IMR-90 (cell line): ENCODE results near the gene SURF4. TPM values are rescaled to one million over a fixed set of nuclear protein-coding genes. Genes with fewer than 3 reads are reported as not detected.

ENCODE experiments used
- ATAC-seq: fragments of 200-7000 bp; cut with Tn5 transposase; 2 replicates; pipeline ENCODE4 v1.9.1; 2020; ENCODE audit warnings: low read depth, mild to moderate bottlenecking, moderate library complexity
- BruUV-seq: library from RNA; stranded (reverse); fragments of 400-500 nt; replicated peaks from 2 replicates; lab custom pipeline; 2021; lab: Mats Ljungman, UMichigan
- CTCF ChIA-PET: fragments of 300-600 bp; formaldehyde crosslinking; extraction: SDS; loops from one replicate; lab custom pipeline; 2021; ENCODE audit warnings: antibody characterized with exemption; lab: Yijun Ruan, JAX
- POLR2A ChIA-PET: fragments of 300-600 bp; sonication (Branson Sonifier 250); formaldehyde crosslinking; loops from one replicate; lab custom pipeline; 2022; ENCODE audit warnings: antibody characterized with exemption; ENCODE audit not compliant: unreplicated experiment; lab: Charles Lee
- DNase-seq: peaks from one replicate; pipeline ENCODE4 v3.0.0; 2013
- H2AFZ ChIP-seq: replicated peaks from 2 replicates; pipeline ENCODE3; 2013; ENCODE audit warnings: low read length, mild to moderate bottlenecking; ENCODE audit not compliant: poor library complexity
- H2AK5ac ChIP-seq: 2 replicates; pipeline ENCODE4 v1.6.1; 2013; ENCODE audit warnings: low read depth, low read length, inconsistent platforms
- H2AK9ac ChIP-seq: replicated peaks from 2 replicates; pipeline ENCODE3; 2013; ENCODE audit warnings: mild to moderate bottlenecking, low read depth, low read length, moderate library complexity; ENCODE audit not compliant: poor library complexity
- H2BK120ac ChIP-seq: 2 replicates; pipeline ENCODE4 v1.6.1; 2013; ENCODE audit warnings: low read depth, low read length, inconsistent platforms
- H2BK15ac ChIP-seq: 3 replicates; pipeline ENCODE4 v1.6.1; 2013; ENCODE audit warnings: low read depth, low read length, inconsistent platforms
- H2BK20ac ChIP-seq: 2 replicates; pipeline ENCODE4 v1.6.1; 2013; ENCODE audit warnings: low read depth, mild to moderate bottlenecking, inconsistent platforms, low read length, moderate library complexity
- H2BK5ac ChIP-seq: 2 replicates; pipeline ENCODE4 v1.6.1; 2013; ENCODE audit warnings: mild to moderate bottlenecking, low read depth, low read length, inconsistent platforms; ENCODE audit not compliant: poor library complexity, severe bottlenecking
- H3K14ac ChIP-seq: replicated peaks from 2 replicates; pipeline ENCODE4 v1.6.1; 2013; ENCODE audit warnings: low read depth, low read length, inconsistent platforms
- H3K18ac ChIP-seq: 2 replicates; pipeline ENCODE4 v1.6.1; 2013; ENCODE audit warnings: low read depth, low read length, control low read depth
- H3K23ac ChIP-seq: 2 replicates; pipeline ENCODE4 v1.6.1; 2013; ENCODE audit warnings: low read depth, low read length, inconsistent platforms
- H3K27ac ChIP-seq: 2 replicates; pipeline ENCODE4 v1.5.1; 2013; ENCODE audit warnings: mild to moderate bottlenecking, control low read depth, low read length; ENCODE audit not compliant: insufficient read depth
- H3K27me3 ChIP-seq: 2 replicates; pipeline ENCODE4 v1.6.1; 2013; ENCODE audit warnings: low read length; ENCODE audit not compliant: control insufficient read depth, insufficient read depth
- H3K36me3 ChIP-seq: 2 replicates; pipeline ENCODE4 v1.6.1; 2013; ENCODE audit warnings: low read length, mixed read lengths; ENCODE audit not compliant: control insufficient read depth, insufficient read depth
- H3K4ac ChIP-seq: 2 replicates; pipeline ENCODE4 v1.6.1; 2013; ENCODE audit warnings: low read depth, low read length, inconsistent platforms
- H3K4me1 ChIP-seq: 2 replicates; pipeline ENCODE4 v1.6.1; 2013; ENCODE audit warnings: low read length, mixed read lengths; ENCODE audit not compliant: control insufficient read depth, insufficient read depth
- H3K4me2 ChIP-seq: 2 replicates; pipeline ENCODE4 v1.6.1; 2013; ENCODE audit warnings: low read depth, mild to moderate bottlenecking, control low read depth, low read length, moderate library complexity
- H3K4me3 ChIP-seq: 2 replicates; pipeline ENCODE4 v1.5.1; 2013; ENCODE audit warnings: low read depth, mild to moderate bottlenecking, control low read depth, low read length, moderate library complexity; ENCODE audit not compliant: insufficient read depth
- H3K56ac ChIP-seq: 2 replicates; pipeline ENCODE4 v1.6.1; 2013; ENCODE audit warnings: low read length, inconsistent platforms; ENCODE audit not compliant: insufficient read depth; ENCODE audit errors: extremely low read depth
- H3K79me1 ChIP-seq, 2 experiments: 2 replicates each; pipeline ENCODE4 v1.6.1; 2013; ENCODE audit warnings: low read length in 2 of 2, inconsistent platforms in 1 of 2, low read depth in 1 of 2
- H3K9ac ChIP-seq: 2 replicates; pipeline ENCODE4 v1.6.1; 2013; ENCODE audit warnings: low read depth, low read length, control low read depth
- H3K9me1 ChIP-seq: 2 replicates; pipeline ENCODE4 v1.6.1; 2013; ENCODE audit warnings: low read length, inconsistent platforms; ENCODE audit not compliant: insufficient read depth
- H3K9me3 ChIP-seq: 2 replicates; pipeline ENCODE4 v1.6.1; 2013; ENCODE audit warnings: low read length; ENCODE audit not compliant: control insufficient read depth, insufficient read depth
- H4K20me1 ChIP-seq: 2 replicates; pipeline ENCODE4 v1.6.1; 2013; ENCODE audit warnings: low read length, inconsistent platforms; ENCODE audit not compliant: insufficient read depth
- H4K5ac ChIP-seq: 2 replicates; pipeline ENCODE4 v1.6.1; 2013; ENCODE audit warnings: mild to moderate bottlenecking, low read depth, low read length, control low read depth
- H4K8ac ChIP-seq, 2 experiments: 2 replicates each; pipeline ENCODE4 v1.6.1; 2013; ENCODE audit warnings: low read depth in 2 of 2, low read length in 2 of 2, control low read depth in 1 of 2, inconsistent platforms in 1 of 2
- H4K91ac ChIP-seq: 2 replicates; pipeline ENCODE4 v1.6.1; 2013; ENCODE audit warnings: low read depth, low read length, inconsistent platforms; ENCODE audit not compliant: insufficient read depth
- CEBPB ChIP-seq: IDR thresholded peaks from 2 replicates; pipeline ENCODE4 v1.6.1; 2012; ENCODE audit warnings: low read depth, low read length, improper control_type of control experiment
- CHD1 ChIP-seq: IDR thresholded peaks from 2 replicates; pipeline ENCODE4 v1.6.1; 2012; ENCODE audit warnings: low read depth, low read length, improper control_type of control experiment
- CTCF ChIP-seq: conservative IDR thresholded peaks from 2 replicates; pipeline ENCODE4 v1.5.1; 2012; ENCODE audit warnings: mild to moderate bottlenecking, low read depth, low read length, improper control_type of control experiment
- FOS ChIP-seq: fragments of 150-350 bp; IDR thresholded peaks from 2 replicates; pipeline ENCODE4 v1.6.1; 2016; ENCODE audit warnings: low read depth, low read length
- MAFK ChIP-seq: IDR thresholded peaks from 2 replicates; pipeline ENCODE4 v1.6.1; 2012; ENCODE audit warnings: low read depth, low read length, improper control_type of control experiment
- MAZ ChIP-seq: IDR thresholded peaks from 2 replicates; pipeline ENCODE4 v1.6.1; 2012; ENCODE audit warnings: low read depth, mild to moderate bottlenecking, low read length, improper control_type of control experiment, moderate library complexity, borderline replicate concordance
- NFE2L2 ChIP-seq: fragments of 150-350 bp; IDR thresholded peaks from 2 replicates; pipeline ENCODE4 v1.6.1; 2016; ENCODE audit warnings: low read depth, mild to moderate bottlenecking, low read length
- POLR2A ChIP-seq: IDR thresholded peaks from 2 replicates; pipeline ENCODE4 v1.6.1; 2012; ENCODE audit warnings: mild to moderate bottlenecking, low read depth, low read length
- RAD21 ChIP-seq: IDR thresholded peaks from 2 replicates; pipeline ENCODE4 v1.6.1; 2012; ENCODE audit warnings: low read length, improper control_type of control experiment
- RCOR1 ChIP-seq: IDR thresholded peaks from 2 replicates; pipeline ENCODE4 v1.6.1; 2012; ENCODE audit warnings: mild to moderate bottlenecking, low read length, improper control_type of control experiment; ENCODE audit not compliant: insufficient replicate concordance
- RFX5 ChIP-seq: IDR thresholded peaks from 2 replicates; pipeline ENCODE4 v1.8.0; 2012; ENCODE audit warnings: low read depth, mild to moderate bottlenecking, low read length, moderate library complexity
- SMC3 ChIP-seq: fragments of 150-350 bp; IDR thresholded peaks from 2 replicates; pipeline ENCODE4 v1.6.1; 2016; ENCODE audit warnings: low read depth, mild to moderate bottlenecking, antibody characterized with exemption, low read length, moderate library complexity
- USF2 ChIP-seq: fragments of 150-350 bp; IDR thresholded peaks from 2 replicates; pipeline ENCODE4 v1.6.1; 2017; ENCODE audit warnings: mild to moderate bottlenecking, antibody characterized with exemption, low read length, low read depth
- WGBS, 2 experiments: methylation state at CpG; one replicate each; pipeline versions ENCODE4 v1.1.5 to v1.1.7; 2013; ENCODE audit warnings: missing lambda C conversion rate in 2 of 2; ENCODE audit not compliant: insufficient read length in 1 of 2; ENCODE audit errors: extremely low coverage in 2 of 2; 5-methylcytosine and 5-hydroxymethylcytosine counted together
- dilution Hi-C: fragments of 300-500 bp; cut with HindIII; formaldehyde crosslinking; loops from one replicate; pipeline ENCODE4 v1.14.3; 2018; ENCODE audit warnings: low sequenced_read_pairs; ENCODE audit not compliant: unreplicated experiment
- in situ Hi-C: fragments of 300-500 bp; cut with MboI; formaldehyde crosslinking; loops from 3 replicates; pipeline ENCODE4 v1.14.3; 2019; ENCODE audit warnings: low sequenced_read_pairs, inconsistent platforms, mixed read lengths
- intact Hi-C: fragments of 100-400 bp; cut with micrococcal nuclease; formaldehyde crosslinking; loops from 2 replicates; pipeline ENCODE4 v1.10.0; 2022
- polyA plus RNA-seq, 3 experiments: library from polyadenylated mRNA; depleted of rRNA; stranded (reverse); fragments of >200 nt; gene quantifications; 2 replicates each; pipeline ENCODE4 v1.2.3, GENCODE V29; 2012; ENCODE audit warnings: low replicate concordance in 1 of 3
- total RNA-seq: library from RNA; depleted of rRNA; stranded (reverse); fragments of >200 nt; gene quantifications from 2 replicates; pipeline ENCODE4 v1.2.3, GENCODE V29; 2012

The SURF4 gene
- total and polyA plus RNA-seq, 2 of the 4 experiments (the other 2 are of a cell fraction), result 307 to 532 TPM

GRCh38 chr9:133419005-133419404, 43.1 kb upstream of the SURF4 start:
- H3K4ac ChIP-seq, result no peak overlapping the region
- H2BK120ac ChIP-seq, result no peak overlapping the region
- peak overlapping the region; percentile 16; the same call in 1 of the 2 replicates for H2AK5ac ChIP-seq
- H2AK9ac ChIP-seq, result peak overlapping the region; percentile 78
- no peak for ATAC-seq
- peaks cover 12% of the 10 kb centered on the region; the same call in 1 of the 2 replicates for H3K4me1 ChIP-seq
- no peak overlapping the region for H3K9ac ChIP-seq
- POLR2A ChIA-PET, result no interaction called here
- H2BK5ac ChIP-seq, result no peak overlapping the region
- H3K79me1 ChIP-seq, result peaks cover 22 to 32% of the 10 kb centered on the region in 2 experiments
- no peak overlapping the region for H3K18ac ChIP-seq
- no peak overlapping the region for H4K91ac ChIP-seq
- peak overlapping the region; percentile 89; the same call in 1 of the 2 replicates for H3K4me2 ChIP-seq
- H3K36me3 ChIP-seq, result peaks cover 10% of the 10 kb centered on the region
- no peaks in the 10 kb centered on the region for H3K27me3 ChIP-seq
- H2BK15ac ChIP-seq, result no peak overlapping the region
- peaks cover 14% of the 10 kb centered on the region for H3K9me1 ChIP-seq
- in situ Hi-C loops, result no loop called here
- no peak overlapping the region for H2AFZ ChIP-seq
- 68% methylated on average over 8 of the region's 13 CpGs; no CpG with 5 or more reads in 1 of the 2 experiments for WGBS, 2 experiments
- no peak overlapping the region for H3K56ac ChIP-seq
- no peak overlapping the region for H2BK20ac ChIP-seq
- peak overlapping the region; percentile 99 to 100; a peak in 2 of 4 replicates for H4K8ac ChIP-seq
- H3K23ac ChIP-seq, result no peak overlapping the region
- H3K4me3 ChIP-seq, result no peak overlapping the region
- H3K14ac ChIP-seq, result no peak overlapping the region
- peaks cover 16% of the 10 kb centered on the region for H4K20me1 ChIP-seq
- TF ChIP-seq CHD1 (no peak), MAFK (no peak), FOS (no peak), RAD21 (no peak), CEBPB (no peak), SMC3 (no peak), RCOR1 (no peak), POLR2A (no peak), RFX5 (no peak), CTCF (no peak), MAZ (no peak), NFE2L2 (no peak), USF2 (no peak)
- no peak overlapping the region; the same call in 1 of the 2 replicates for H4K5ac ChIP-seq
- no peak overlapping the region for H3K27ac ChIP-seq
- BruUV-seq, result no TSS peak
- intact Hi-C loops, result no loop called here
- no peak for DNase-seq
- dilution Hi-C loops, result no loop called here
- H3K9me3 ChIP-seq, result no peaks in the 10 kb centered on the region
- CTCF ChIA-PET, result no interaction called here
